NCI-H524 treated with DMSO at 0.1 percent for 48 hours (cell line): ENCODE data around the gene WDR76.
A peak's percentile ranks its signal among the peaks of the same experiment; 100 is the strongest.
"Not testable (repeated sequence)": the region's sequence is repeated elsewhere in the genome, so short reads cannot be mapped to it uniquely, and the experiment has no call there.

Source experiments
- DNase-seq: peaks from one replicate; lab custom pipeline; 2025; lab: John Stamatoyannopoulos, UW

WDR76 gene

GRCh38 chr15:43821505-43821904 lies 5.3 kb upstream of the WDR76 start:
- DNase-seq, result no peak

GRCh38 chr15:43824302-43825246 lies 2.2 kb upstream of the WDR76 start, which contains the start of gene MFAP1:
TSS of gene MFAP1 (minus strand) at chr15:43824690. CDS start at chr15:43824569, 121 bp downstream.
- peak; percentile 97 for DNase-seq

- DNase-seq, result not testable (repeated sequence)
Observed at GRCh38 chr15:43825305-43825704, 1.5 kb upstream of the WDR76 start.

GRCh38 chr15:43826029-43826507 lies 734 bp upstream of the WDR76 start:
- DNase-seq, result no peak

- no peak for DNase-seq
Observed at GRCh38 chr15:43828061-43828657, 1.4 kb downstream of the WDR76 start.

GRCh38 chr15:43829951-43830540 lies 3.2 kb downstream of the WDR76 start:
- not testable (repeated sequence) for DNase-seq

- not testable (repeated sequence) for DNase-seq
Observed at GRCh38 chr15:43830691-43831275, 4.0 kb downstream of the WDR76 start.

GRCh38 chr15:43831519-43832052 lies 4.8 kb downstream of the WDR76 start:
- DNase-seq, result not testable (repeated sequence)

- not testable (repeated sequence) for DNase-seq
Observed at GRCh38 chr15:43832485-43832884, 5.7 kb downstream of the WDR76 start.

- no peak for DNase-seq
Observed at GRCh38 chr15:43845421-43845820, 18.6 kb downstream of the WDR76 start.

- no peak for DNase-seq
Observed at GRCh38 chr15:43851251-43851650, 24.4 kb downstream of the WDR76 start.

GRCh38 chr15:43852607-43853006 lies 25.8 kb downstream of the WDR76 start:
- DNase-seq, result no peak

- no peak for DNase-seq
Observed at GRCh38 chr15:43854801-43855200, 28.0 kb downstream of the WDR76 start.

- DNase-seq, result no peak
Observed at GRCh38 chr15:43859546-43859945, 32.7 kb downstream of the WDR76 start.

- DNase-seq, result not testable (repeated sequence)
Observed at GRCh38 chr15:43866636-43867035, 39.8 kb downstream of the WDR76 start.

GRCh38 chr15:43867096-43867495 lies 40.3 kb downstream of the WDR76 start:
- DNase-seq, result no peak

- DNase-seq, result no peak
Observed at GRCh38 chr15:43868406-43868805, 41.6 kb downstream of the WDR76 start.

- no peak for DNase-seq
Observed at GRCh38 chr15:43871835-43872234, 45.0 kb downstream of the WDR76 start.

- no peak for DNase-seq
Observed at GRCh38 chr15:43872416-43873020, 45.7 kb downstream of the WDR76 start.

GRCh38 chr15:43873651-43874050 lies 46.8 kb downstream of the WDR76 start:
- DNase-seq, result no peak

GRCh38 chr15:43876872-43877271 lies 50.1 kb downstream of the WDR76 start:
- DNase-seq, result no peak
